HepG2 (cell line): ENCODE data around the gene RAB20. TPM values are rescaled to one million over a fixed set of nuclear protein-coding genes. Genes with fewer than 3 reads are reported as not detected.

ENCODE experiments used
- ATAC-seq: fragments of 200-7000 bp; cut with Tn5 transposase; 3 replicates; pipeline ENCODE4 v1.9.1; 2020; ENCODE audit warnings: mild to moderate bottlenecking, moderate library complexity
- BruUV-seq: library from RNA; stranded (reverse); fragments of 400-500 nt; replicated peaks from 2 replicates; lab custom pipeline; 2021; lab: Mats Ljungman, UMichigan
- CTCF ChIA-PET: fragments of 300-600 bp; formaldehyde crosslinking; extraction: SDS; loops from one replicate; lab custom pipeline; 2021; ENCODE audit warnings: low total read pairs, inconsistent platforms, low intra/inter-chr PET ratio; lab: Yijun Ruan, JAX
- POLR2A ChIA-PET: fragments of 350-600 bp; sonication (Branson Sonifier 250); formaldehyde crosslinking; loops from one replicate; lab custom pipeline; 2020; ENCODE audit warnings: antibody characterized with exemption, inconsistent platforms; lab: Yijun Ruan, JAX
- DNase-seq: peaks from one replicate; pipeline ENCODE4 v3.0.0-alpha.2; 2015; ENCODE audit warnings: low spot score
- FAIRE-seq: peaks from 3 replicates; lab custom pipeline; 2011; peaks lifted over from hg19 to GRCh38; lab: Jason Lieb, UNC
- H2AFZ ChIP-seq: one replicate; pipeline ENCODE4 v1.6.1; 2011; ENCODE audit warnings: low read length, inconsistent platforms
- H3K27ac ChIP-seq: fragments of 300-600 bp; 3 replicates; pipeline ENCODE4 v1.8.0; 2011; ENCODE audit warnings: mixed run types, mild to moderate bottlenecking, mixed read lengths, low read length, inconsistent platforms; ENCODE audit not compliant: insufficient read depth; ENCODE audit errors: extremely low read length
- H3K27me3 ChIP-seq, 2 experiments: fragments of 200-600 bp in 1 of 2; 2 replicates in 1 of 2; 3 replicates in 1 of 2; pipeline versions ENCODE4 v1.6.0 to v1.8.0; 2011; ENCODE audit warnings: low read length in 2 of 2, mild to moderate bottlenecking in 2 of 2, moderate library complexity in 2 of 2, inconsistent platforms in 1 of 2; ENCODE audit not compliant: insufficient read depth in 2 of 2, control insufficient read depth in 1 of 2
- H3K36me3 ChIP-seq, 2 experiments: fragments of 200-600 bp in 1 of 2; replicated peaks in 1 of 2; 2 replicates in 1 of 2; 3 replicates in 1 of 2; pipeline versions ENCODE4 v1.5.1 to v1.8.0; 2011; ENCODE audit warnings: low read length in 2 of 2, inconsistent platforms in 1 of 2; ENCODE audit not compliant: insufficient read depth in 2 of 2, control insufficient read depth in 1 of 2
- H3K4me1 ChIP-seq: 2 replicates; pipeline ENCODE4 v1.5.1; 2012; ENCODE audit warnings: low read length, inconsistent platforms; ENCODE audit not compliant: insufficient read depth
- H3K4me2 ChIP-seq: 2 replicates; pipeline ENCODE4 v1.6.0; 2011; ENCODE audit warnings: low read depth, low read length, inconsistent platforms
- H3K4me3 ChIP-seq, 3 experiments: fragments of 200-600 bp in 1 of 3; sonication (generic), shearing (Covaris generic) in 1 of 3; replicated peaks in 1 of 3; 2 replicates each; pipeline ENCODE4 v1.5.1; 2011 to 2016; ENCODE audit warnings: low read length in 3 of 3, inconsistent platforms in 2 of 3, low read depth in 2 of 3, mild to moderate bottlenecking in 2 of 3, control low read depth in 1 of 3, mixed read lengths in 1 of 3; ENCODE audit not compliant: insufficient read depth in 1 of 3
- H3K79me2 ChIP-seq: one replicate; pipeline ENCODE4 v1.6.1; 2011; ENCODE audit warnings: low read length, inconsistent platforms; ENCODE audit not compliant: insufficient read depth
- H3K9ac ChIP-seq: 2 replicates; pipeline ENCODE4 v1.6.0; 2011; ENCODE audit warnings: mild to moderate bottlenecking, low read depth, low read length, inconsistent platforms; ENCODE audit not compliant: insufficient read depth
- H3K9me3 ChIP-seq: 2 replicates; pipeline ENCODE4 v1.5.1; 2012; ENCODE audit warnings: mild to moderate bottlenecking, low read length
- H4K20me1 ChIP-seq: 2 replicates; pipeline ENCODE4 v1.6.0; 2011; ENCODE audit warnings: inconsistent platforms, mild to moderate bottlenecking, low read length, moderate library complexity; ENCODE audit not compliant: insufficient read depth
- CREM ChIP-seq, 2 experiments: sonication (generic) in 1 of 2; formaldehyde crosslinking in 1 of 2; IDR thresholded peaks; 2 replicates each; pipeline versions ENCODE4 v1.4.0 to v1.6.1; 2016 to 2020; ENCODE audit warnings: antibody characterized with exemption in 1 of 2, mild to moderate bottlenecking in 1 of 2, missing genetic modification reagents in 1 of 2
- GZF1 ChIP-seq: sonication (generic); formaldehyde crosslinking; IDR thresholded peaks from 2 replicates; pipeline ENCODE4 v1.5.1; 2020; ENCODE audit warnings: mild to moderate bottlenecking, missing genetic modification reagents
- HNRNPH1 ChIP-seq: fragments of 200-400 bp; formaldehyde crosslinking; optimal IDR thresholded peaks from 2 replicates; pipeline ENCODE3; 2017; ENCODE audit warnings: mild to moderate bottlenecking, low read depth, low read length
- KAT8 ChIP-seq: IDR thresholded peaks from 2 replicates; pipeline ENCODE4 v1.6.1; 2016; ENCODE audit warnings: missing genetic modification reagents, missing compliant biosample characterization
- RAD51 ChIP-seq: fragments of 450-650 bp; IDR thresholded peaks from 2 replicates; pipeline ENCODE4 v1.6.1; 2016; ENCODE audit warnings: borderline replicate concordance
- TBP ChIP-seq: sonication (generic); formaldehyde crosslinking; IDR thresholded peaks from 2 replicates; pipeline ENCODE4 v1.5.0; 2020; ENCODE audit warnings: missing genetic modification reagents
- XRCC5 ChIP-seq: fragments of 200-400 bp; formaldehyde crosslinking; optimal IDR thresholded peaks from 2 replicates; pipeline ENCODE3; 2017; ENCODE audit warnings: mild to moderate bottlenecking, low read length
- ZHX1 ChIP-seq: sonication (generic); formaldehyde crosslinking; IDR thresholded peaks from 2 replicates; pipeline ENCODE4 v1.8.1; 2022; ENCODE audit warnings: low read depth, mild to moderate bottlenecking, missing genetic modification reagents
- ZNF549 ChIP-seq: sonication (generic); formaldehyde crosslinking; IDR thresholded peaks from 2 replicates; pipeline ENCODE4 v1.5.0; 2020; ENCODE audit warnings: missing genetic modification reagents
- ZNF652 ChIP-seq: IDR thresholded peaks from 2 replicates; pipeline ENCODE4 v1.6.1; 2016; ENCODE audit warnings: low read depth, borderline replicate concordance
- ZNF672 ChIP-seq: sonication (generic); formaldehyde crosslinking; IDR thresholded peaks from 2 replicates; pipeline ENCODE4 v1.8.1; 2022; ENCODE audit warnings: missing genetic modification reagents
- ZNF737 ChIP-seq: sonication (generic); formaldehyde crosslinking; IDR thresholded peaks from 2 replicates; pipeline ENCODE4 v1.5.0; 2020; ENCODE audit warnings: missing genetic modification reagents, mild to moderate bottlenecking, borderline replicate concordance
- WGBS: methylation state at CpG from one replicate; pipeline ENCODE4 v1.1.6; 2017; ENCODE audit warnings: low lambda C conversion rate; 5-methylcytosine and 5-hydroxymethylcytosine counted together
- in situ Hi-C: cut with HindIII; loops from 2 replicates; pipeline ENCODE4 v1.10.0; 2017; ENCODE audit warnings: low pct_unique_long_range_greater_than_20kb; ENCODE audit not compliant: extremely low pct_ligation_motif_present
- intact Hi-C: fragments of 100-400 bp; cut with micrococcal nuclease; formaldehyde crosslinking; loops from one replicate; pipeline ENCODE4 v1.10.0; 2022; ENCODE audit not compliant: unreplicated experiment
- polyA plus RNA-seq, 8 experiments: library from polyadenylated mRNA; depleted of rRNA in 3 of 8; stranded (reverse) in 7 of 8; unstranded in 1 of 8; fragments of >200 nt; fragmentation: Illumina TruSeq in 4 of 8; extraction: Trizol in 4 of 8; gene quantifications; 2 replicates each; pipeline versions ENCODE4 v1.2.1 to v1.2.3, GENCODE V29; 2011 to 2016; ENCODE audit warnings: low read depth in 4 of 8, missing spikeins in 1 of 8, mixed read lengths in 1 of 8; ENCODE audit not compliant: insufficient read depth in 1 of 8
- total RNA-seq, 5 experiments: library from RNA; depleted of rRNA; stranded (reverse); fragments of >200 nt; fragmentation: Illumina TruSeq; extraction: Trizol; gene quantifications; 2 replicates each; pipeline ENCODE4 v1.2.3, GENCODE V29; 2016; ENCODE audit warnings: low read depth in 1 of 5
- TF ChIP-seq, protein P1 (sequence below): sonication (generic); formaldehyde crosslinking; IDR thresholded peaks from 2 replicates; pipeline ENCODE4 v1.4.0; 2020; ENCODE audit warnings: mild to moderate bottlenecking, low read depth, missing genetic modification reagents
- TF ChIP-seq, protein P2 (sequence below): sonication (generic); formaldehyde crosslinking; IDR thresholded peaks from 2 replicates; pipeline ENCODE4 v1.5.0; 2020; ENCODE audit warnings: missing genetic modification reagents

RAB20 gene
- total and polyA plus RNA-seq, 2 of the 13 experiments (the other 11 are each of a cell fraction or from before 2014, with no cell fraction given), result 15.6 to 30.5 TPM

DNA sequence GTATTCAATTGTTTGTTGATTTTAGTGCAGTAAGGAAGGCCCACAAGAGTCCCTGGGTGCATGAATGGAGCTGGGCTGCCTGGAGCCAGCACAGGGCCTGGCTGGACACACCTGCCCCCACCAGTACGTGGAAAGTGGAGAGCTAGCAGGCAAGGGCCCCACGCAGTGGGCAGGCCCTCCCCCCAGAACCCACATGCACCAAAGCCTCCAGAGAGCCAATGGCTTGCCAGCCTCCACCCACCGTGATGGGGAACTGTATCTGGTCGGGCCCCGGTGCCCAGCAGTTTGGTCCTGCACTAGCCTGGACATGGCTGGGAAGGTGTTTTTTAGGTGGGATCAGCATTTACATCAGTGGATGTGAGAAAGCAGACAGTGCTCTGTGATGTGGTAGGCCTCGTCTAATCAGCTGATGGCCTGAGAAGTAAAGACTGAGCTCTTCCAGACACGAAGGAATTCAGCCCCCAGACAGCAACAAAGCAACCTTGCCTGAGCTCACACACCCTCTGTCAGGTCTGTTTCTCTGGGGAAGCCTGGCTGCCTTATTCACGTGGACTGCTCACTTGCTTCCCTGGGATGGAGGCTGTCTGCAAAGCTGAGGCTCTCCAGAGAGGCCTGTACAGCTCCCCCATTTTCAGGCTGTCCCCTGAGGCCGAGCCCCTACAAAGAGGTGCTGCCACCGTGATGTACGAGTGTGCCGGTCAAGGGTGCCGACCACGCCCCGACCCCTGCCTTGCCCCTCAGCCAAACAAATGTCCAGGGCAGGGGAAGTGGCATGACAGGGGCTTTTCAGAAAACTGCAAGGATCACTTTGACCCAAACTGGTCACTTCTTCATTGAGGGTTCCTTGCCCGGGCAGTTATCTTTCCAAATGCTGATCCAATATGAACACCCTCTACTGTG, 27.5 kb downstream of the RAB20 start:
- Histone ChIP-seq H3K79me2 (peaks cover 28% of the 10 kb centered on the region), H3K4me1 (peaks cover 8% of the 10 kb centered on the region), H4K20me1 (peaks cover 15% of the 10 kb centered on the region; the same call in 1 of the 2 replicates), H2AFZ (no peak overlapping the region), H3K4me3 (no peak overlapping the region), H3K9ac (no peak overlapping the region), H3K4me2 (no peak overlapping the region), H3K9me3 (no peaks in the 10 kb centered on the region), H3K27me3 (no peaks in the 10 kb centered on the region), H3K27ac (no peak overlapping the region), H3K36me3 (peaks cover 0 to 11% of the 10 kb centered on the region in 2 experiments; a peak in 4 of 5 replicates)
- CTCF ChIA-PET, result no interaction called here
- 85% methylated on average over 3 of the region's 16 CpGs for WGBS
- BruUV-seq, result no TSS peak
- in situ Hi-C loops, result no loop called here
- no peak for ATAC-seq
- intact Hi-C loops, result no loop called here
- TF ChIP-seq TBP (CRISPR knock-in tag) (no peak), ZNF549 (no peak), ZHX1 (CRISPR knock-in tag) (no peak), XRCC5 (no peak), KAT8 (CRISPR knock-in tag) (no peak), ZNF652 (CRISPR knock-in tag) (no peak), RAD51 (no peak), HNRNPH1 (no peak), CREM (IDR thresholded peaks at IDR 0.05) (no peak), CREM (CRISPR knock-in tag; IDR thresholded peaks at IDR 0.05) (no peak), ZNF672 (CRISPR knock-in tag) (no peak), GZF1 (CRISPR knock-in tag) (no peak), ZNF737 (CRISPR knock-in tag) (no peak)
- TF ChIP-seq, protein P1, sequence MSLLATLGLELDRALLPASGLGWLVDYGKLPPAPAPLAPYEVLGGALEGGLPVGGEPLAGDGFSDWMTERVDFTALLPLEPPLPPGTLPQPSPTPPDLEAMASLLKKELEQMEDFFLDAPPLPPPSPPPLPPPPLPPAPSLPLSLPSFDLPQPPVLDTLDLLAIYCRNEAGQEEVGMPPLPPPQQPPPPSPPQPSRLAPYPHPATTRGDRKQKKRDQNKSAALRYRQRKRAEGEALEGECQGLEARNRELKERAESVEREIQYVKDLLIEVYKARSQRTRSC (CRISPR knock-in tag), result no peak
- TF ChIP-seq, protein P2, sequence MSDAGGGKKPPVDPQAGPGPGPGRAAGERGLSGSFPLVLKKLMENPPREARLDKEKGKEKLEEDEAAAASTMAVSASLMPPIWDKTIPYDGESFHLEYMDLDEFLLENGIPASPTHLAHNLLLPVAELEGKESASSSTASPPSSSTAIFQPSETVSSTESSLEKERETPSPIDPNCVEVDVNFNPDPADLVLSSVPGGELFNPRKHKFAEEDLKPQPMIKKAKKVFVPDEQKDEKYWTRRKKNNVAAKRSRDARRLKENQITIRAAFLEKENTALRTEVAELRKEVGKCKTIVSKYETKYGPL, result no peak
- no peak for DNase-seq
- no peak for FAIRE-seq
- POLR2A ChIA-PET, result no interaction called here
